Ureter (tissue), 1 donor: Measurements from ENCODE around the gene SYNDIG1. TPM values are rescaled to one million over a fixed set of nuclear protein-coding genes. Genes with fewer than 3 reads are reported as not detected.

Experiments
- DNase-seq: peaks from one replicate; pipeline ENCODE4 v3.0.0-alpha.2; 2020; ENCODE audit warnings: low spot score
- total RNA-seq: library from RNA; stranded (reverse); gene quantifications from one replicate; pipeline ENCODE4 v1.2.4, GENCODE V29; 2023
- donor health status: DM: yes; HTN: yes; CAD: no.

The SYNDIG1 gene
- total RNA-seq, 1 donor from 2014 or later, result 4.6 TPM

- DNase-seq, result no peak
Observed at GRCh38 chr20:24611360-24612140, 142.1 kb downstream of the SYNDIG1 start.

GRCh38 chr20:24612799-24613775 lies 143.7 kb downstream of the SYNDIG1 start:
- DNase-seq, result peak; percentile 31

- no peak for DNase-seq
Observed at GRCh38 chr20:24614341-24614740, 144.9 kb downstream of the SYNDIG1 start.

DNA sequence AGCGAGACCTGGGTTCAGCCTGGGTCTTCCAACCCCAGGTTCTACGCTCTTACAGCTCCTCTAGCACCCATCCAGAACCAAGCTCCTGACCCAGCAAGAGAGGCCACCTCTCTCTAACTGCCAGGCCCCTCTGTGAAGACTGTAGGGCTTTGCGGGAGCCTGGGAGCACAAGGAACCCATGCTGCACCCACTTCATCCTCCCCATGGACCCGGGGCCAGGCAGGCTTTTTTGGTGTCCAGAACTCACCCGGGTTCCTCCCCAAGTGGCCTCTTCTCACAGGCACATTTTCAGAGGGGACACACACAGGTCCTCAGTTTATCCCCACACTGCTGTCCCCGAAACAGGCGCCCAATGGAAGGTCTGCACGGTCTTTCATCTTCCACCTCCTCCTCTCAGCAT lies 145.9 kb downstream of the SYNDIG1 start:
- no peak for DNase-seq

DNA sequence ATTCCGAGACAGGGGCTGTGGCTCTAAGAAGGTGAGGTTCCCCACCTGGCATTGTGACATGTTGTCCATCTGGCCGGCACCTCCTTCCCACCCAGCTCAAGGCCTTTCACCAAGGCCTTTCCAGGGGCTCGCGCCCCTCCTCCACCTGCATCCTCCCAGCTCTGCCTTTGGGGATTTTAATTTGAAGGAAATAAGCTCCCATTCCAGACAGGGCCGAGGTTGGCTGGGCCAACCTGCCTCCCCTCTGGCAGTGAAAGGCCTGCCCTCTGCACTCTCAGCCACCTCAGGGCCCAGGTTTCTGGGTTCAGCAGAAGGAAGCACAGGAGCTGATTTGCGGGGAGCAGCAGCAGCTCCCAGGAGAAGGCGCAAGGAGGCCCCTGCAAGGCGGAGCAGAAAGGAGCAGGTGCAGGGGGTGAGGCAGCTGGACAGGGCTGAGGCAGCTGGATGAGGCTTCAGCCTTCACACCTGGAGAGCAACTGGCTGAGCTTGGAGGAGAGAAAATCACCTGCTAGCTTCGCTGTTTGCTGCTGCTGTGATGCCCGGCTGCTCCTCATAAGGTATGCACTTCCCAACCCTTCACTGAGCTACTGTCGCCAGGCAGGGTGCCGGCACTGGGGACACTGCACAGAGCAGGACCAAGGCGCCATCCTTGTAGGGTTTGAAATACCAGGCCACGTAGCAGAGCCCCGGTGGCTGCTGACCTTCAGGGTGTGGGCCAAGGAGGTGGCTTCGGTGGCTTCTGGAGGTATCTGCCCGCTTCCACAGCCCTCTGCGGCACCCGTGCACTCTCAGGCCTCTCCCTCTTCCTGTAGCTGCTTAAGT lies 147.0 kb downstream of the SYNDIG1 start:
- DNase-seq, result no peak

DNA sequence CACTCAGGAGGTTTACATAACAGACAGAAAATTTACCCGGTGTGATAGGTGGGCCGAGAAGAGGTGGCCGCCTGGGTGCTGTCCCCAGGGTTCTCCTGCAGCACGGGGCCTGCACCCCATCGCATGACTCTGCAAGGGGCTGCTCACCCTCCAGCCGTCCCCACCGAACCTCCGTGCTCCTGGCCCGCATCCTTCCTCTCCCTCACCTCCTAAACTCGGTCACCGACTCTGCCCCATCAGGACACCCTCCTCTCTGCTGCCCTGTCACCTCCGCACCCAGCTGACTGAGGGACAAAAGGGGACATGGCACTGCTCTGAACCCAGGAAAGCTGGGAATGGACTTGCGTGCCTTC lies 147.6 kb downstream of the SYNDIG1 start:
- no peak for DNase-seq

DNA sequence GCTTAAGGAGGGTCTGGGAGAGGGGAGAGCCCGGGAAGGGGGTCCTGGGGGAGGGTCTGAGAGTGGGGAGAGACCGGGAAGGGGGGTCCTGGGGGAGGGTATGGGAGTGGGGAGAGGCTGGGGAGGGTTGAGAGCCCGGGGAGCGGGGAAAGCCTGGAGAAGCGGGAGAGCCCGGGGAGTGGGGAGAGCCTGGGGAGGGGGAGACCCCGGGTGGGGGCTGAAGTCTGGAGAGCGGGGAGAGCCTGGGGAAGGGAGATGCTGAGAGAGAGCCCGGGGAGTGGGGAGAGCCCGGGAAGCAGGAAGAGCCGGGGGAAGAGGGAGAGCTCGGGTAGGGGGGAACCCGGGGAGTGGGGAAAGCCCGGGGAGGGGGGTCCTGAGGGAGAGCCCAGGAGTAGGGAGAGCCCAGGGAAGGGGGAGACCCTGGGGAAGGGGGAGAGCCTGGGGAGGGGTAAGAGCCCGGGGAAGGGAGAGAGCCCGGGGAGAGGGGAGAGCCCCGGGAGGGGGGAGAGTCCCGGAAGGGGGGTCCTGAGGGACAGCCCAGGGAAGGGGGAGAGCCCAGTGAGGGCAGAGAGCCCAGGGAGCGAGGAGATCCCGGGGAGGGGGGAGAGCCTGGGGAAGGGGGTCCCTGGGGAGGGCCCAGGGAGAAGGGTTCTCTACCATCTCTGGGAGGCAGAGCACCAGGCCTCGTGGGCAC lies 148.5 kb downstream of the SYNDIG1 start:
- DNase-seq, result no peak

DNA sequence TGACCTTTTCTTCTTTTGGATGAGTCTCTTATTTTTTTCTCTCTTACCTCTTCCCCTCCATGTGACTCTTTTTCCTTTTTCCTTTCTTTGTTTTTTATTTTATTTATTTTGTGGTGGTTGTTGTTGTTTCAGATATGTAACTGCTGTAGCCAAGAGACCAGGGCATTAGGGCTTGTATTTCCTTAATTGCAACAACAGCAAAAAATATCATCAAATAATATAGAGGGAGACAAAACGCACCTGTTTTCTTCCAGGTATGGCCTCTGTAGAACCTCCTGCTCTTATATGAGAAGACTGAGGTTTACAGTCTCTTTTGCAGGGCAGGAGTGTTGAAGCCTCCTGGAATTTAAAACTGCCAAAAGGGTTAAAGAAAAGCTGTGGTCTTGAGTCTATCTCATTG lies 149.3 kb downstream of the SYNDIG1 start:
- no peak for DNase-seq

- no peak for DNase-seq
Observed at GRCh38 chr20:24619212-24619611, 149.8 kb downstream of the SYNDIG1 start.

GRCh38 chr20:24620937-24621519 lies 151.6 kb downstream of the SYNDIG1 start:
- no peak for DNase-seq

DNA sequence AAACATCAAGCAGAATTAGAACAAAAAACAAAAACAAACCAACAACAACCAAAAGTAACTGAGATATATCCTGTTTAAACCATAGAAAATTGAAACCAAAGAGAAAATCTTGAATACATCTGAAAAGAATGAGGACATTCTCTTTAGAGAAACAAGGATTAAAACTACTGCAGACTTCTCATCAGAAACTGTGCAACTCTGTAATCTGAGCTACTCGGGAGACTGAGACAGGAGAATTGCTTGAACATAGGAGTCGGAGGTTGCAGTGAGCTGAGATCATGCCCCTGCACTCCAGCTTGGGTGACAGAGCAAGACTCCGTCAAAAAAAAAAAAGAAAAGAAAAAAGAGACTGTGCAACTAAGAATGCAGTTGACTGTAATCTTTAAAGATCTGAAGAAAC lies 153.4 kb downstream of the SYNDIG1 start:
- no peak for DNase-seq

DNA sequence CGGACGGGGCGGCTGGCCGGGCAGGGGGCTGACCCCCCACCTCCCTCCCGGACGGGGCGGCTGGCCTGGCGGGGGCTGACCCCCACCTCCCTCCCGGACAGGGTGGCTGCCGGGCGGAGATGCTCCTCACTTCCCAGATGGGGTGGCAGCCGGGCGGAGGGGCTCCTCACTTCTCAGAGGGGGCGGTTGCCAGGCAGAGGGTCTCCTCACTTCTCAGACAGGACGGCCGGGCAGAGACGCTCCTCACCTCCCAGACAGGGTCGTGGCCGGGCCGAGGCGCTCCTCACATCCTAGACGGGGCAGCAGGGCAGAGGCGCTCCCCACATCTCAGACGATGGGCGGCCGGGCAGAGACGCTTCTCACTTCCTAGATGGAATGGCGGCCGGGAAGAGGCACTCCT lies 156.7 kb downstream of the SYNDIG1 start:
- peak; percentile 36 for DNase-seq

DNA sequence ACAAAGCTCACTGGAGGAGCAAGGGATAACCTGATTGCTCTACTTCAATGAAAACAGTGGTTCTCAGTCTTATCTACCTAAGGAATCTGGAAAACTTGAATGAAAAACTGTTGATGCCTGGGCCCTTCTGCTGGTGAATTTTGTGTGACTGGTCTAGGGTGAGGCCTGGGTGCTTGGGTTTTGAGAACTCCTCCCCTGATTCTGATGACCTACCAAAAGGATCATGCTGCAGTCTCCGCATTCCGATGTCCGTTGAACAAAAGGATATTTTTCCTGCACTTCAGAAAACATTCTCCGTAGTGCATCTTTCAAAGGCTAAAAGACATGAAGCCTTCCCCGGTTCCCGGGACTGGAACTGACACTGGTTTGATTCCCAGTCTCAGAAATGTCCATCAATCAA lies 157.9 kb downstream of the SYNDIG1 start:
- no peak for DNase-seq

GRCh38 chr20:24627926-24628325 lies 158.5 kb downstream of the SYNDIG1 start:
- DNase-seq, result no peak

GRCh38 chr20:24628985-24629384 lies 159.6 kb downstream of the SYNDIG1 start:
- DNase-seq, result peak; percentile 22

DNA sequence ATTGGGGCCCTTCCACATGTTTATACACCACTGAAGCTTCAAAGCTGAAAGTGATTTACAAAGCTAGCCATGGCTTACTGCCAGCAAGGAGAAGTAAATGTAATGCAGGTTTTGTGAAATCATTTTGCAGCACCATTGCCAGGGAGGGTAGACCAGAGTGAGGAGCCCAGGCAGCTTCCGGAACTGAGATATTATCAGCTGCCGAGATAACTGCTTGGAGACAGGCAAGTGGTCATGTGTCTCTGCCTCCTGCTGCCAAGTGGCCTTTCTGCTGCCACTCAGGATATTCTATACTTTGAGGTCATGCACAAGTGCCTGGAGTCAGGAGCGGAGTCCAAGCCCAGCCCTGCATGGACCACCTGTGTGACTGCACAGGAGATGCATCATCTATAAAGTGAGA lies 160.2 kb downstream of the SYNDIG1 start:
- peak; percentile 54 for DNase-seq

- DNase-seq, result peak; percentile 32
Observed at GRCh38 chr20:24630486-24631172, 161.2 kb downstream of the SYNDIG1 start.

DNA sequence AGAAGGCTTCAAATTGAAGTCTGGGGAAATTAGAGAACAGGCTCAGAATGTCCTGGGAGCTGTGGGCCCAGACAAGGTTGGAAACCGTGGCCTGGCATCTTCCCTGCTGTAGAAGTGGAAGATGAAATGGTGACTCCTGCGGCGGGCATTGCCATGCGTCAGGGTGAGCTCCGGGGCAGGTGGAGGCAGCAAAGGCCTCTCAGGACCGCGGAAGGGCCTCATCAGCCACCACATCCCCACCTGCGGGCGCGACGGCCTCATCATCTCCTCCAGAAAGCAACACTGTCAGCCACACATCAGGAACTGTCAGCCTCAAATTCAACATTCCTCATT lies 161.7 kb downstream of the SYNDIG1 start:
- peak; percentile 27 for DNase-seq

DNA sequence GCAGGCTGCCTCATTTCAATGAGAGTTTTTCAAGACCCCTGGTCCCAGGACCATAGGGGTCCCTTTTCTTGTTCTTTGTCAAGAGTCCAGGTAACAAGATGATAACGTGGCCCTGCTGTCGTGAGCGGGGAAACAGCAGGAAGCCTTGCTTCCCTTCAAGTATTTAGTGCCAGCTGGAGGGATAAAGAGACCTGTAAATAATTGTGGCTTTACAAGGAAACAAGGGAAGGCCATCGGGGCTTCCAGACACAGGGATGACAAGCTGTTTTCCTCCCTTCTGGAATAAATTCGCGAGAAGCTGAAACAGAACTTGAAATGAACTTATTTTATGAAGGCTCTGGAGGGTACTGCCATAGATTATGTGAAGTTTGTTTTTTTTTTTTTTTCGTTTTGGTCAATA lies 163.2 kb downstream of the SYNDIG1 start:
- DNase-seq, result no peak

DNA sequence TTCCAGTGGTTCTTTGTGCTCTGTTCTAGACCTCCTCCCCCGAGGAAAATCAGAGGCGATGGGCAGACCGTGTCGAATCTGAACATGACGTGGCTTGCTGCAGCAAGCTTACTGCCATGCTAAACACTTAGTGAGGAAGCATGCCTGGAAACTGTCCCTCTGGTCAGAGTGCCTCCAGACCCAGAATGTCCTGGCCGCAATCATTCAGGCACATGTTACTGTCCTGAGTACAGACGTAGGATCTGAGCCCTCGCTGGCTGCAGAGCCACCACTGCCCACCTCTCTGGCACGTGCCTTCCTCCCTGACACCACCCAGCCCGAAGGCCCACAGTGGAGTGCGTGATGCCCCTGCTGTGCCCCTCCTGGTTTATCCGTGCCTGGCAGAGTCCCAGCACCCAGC lies 163.6 kb downstream of the SYNDIG1 start:
- DNase-seq, result peak; percentile 61

GRCh38 chr20:24633521-24633920 lies 164.1 kb downstream of the SYNDIG1 start:
- DNase-seq, result peak; percentile 19
